H1 (cell line): ENCODE data around the gene P3H1. TPM values are rescaled to one million over a fixed set of nuclear protein-coding genes. Genes with fewer than 3 reads are reported as not detected.

Source experiments
- CHD7 ChIP-seq: fragments of 300-600 bp; sonication (generic); IDR thresholded peaks from 2 replicates; pipeline ENCODE4 v1.7.1; 2012; ENCODE audit warnings: low read length, moderate library complexity, mild to moderate bottlenecking, inconsistent platforms; ENCODE audit not compliant: insufficient replicate concordance
- CREB1 ChIP-seq: IDR thresholded peaks from 2 replicates; pipeline ENCODE4 v1.6.1; 2012; ENCODE audit warnings: inconsistent platforms
- CTCF ChIP-seq, 3 experiments: IDR thresholded peaks; 1 replicate in 2 of 3; 2 replicates in 1 of 3; pipeline versions ENCODE4 v1.5.1 to v1.6.1; 2011; ENCODE audit warnings: low read length in 3 of 3, mild to moderate bottlenecking in 3 of 3, inconsistent platforms in 2 of 3, low read depth in 1 of 3, moderate library complexity in 1 of 3; ENCODE audit not compliant: insufficient read depth in 1 of 3; ENCODE audit errors: control extremely low read depth in 1 of 3
- EZH2 ChIP-seq: fragments of 200-600 bp; sonication (generic); IDR thresholded peaks from 2 replicates; pipeline ENCODE4 v1.7.1; 2012; ENCODE audit warnings: low read depth, mild to moderate bottlenecking, moderate library complexity, low read length, inconsistent platforms; ENCODE audit not compliant: severe bottlenecking
- POLR2AphosphoS5 ChIP-seq: IDR thresholded peaks from 2 replicates; pipeline ENCODE4 v1.6.1; 2011; ENCODE audit warnings: low read depth, low read length
- SIN3A ChIP-seq, 2 experiments: IDR thresholded peaks in 1 of 2; conservative IDR thresholded peaks in 1 of 2; 2 replicates each; pipeline ENCODE4 v1.6.1; 2011 to 2012; ENCODE audit warnings: low read length in 2 of 2, improper control_type of control experiment in 1 of 2, low read depth in 1 of 2, mild to moderate bottlenecking in 1 of 2
- USF2 ChIP-seq: IDR thresholded peaks from 2 replicates; pipeline ENCODE4 v1.6.1; 2011; ENCODE audit warnings: low read length, improper control_type of control experiment
- polyA plus RNA-seq, 7 experiments: library from polyadenylated mRNA; depleted of rRNA in 3 of 7; stranded (reverse) in 5 of 7; unstranded in 2 of 7; fragments of >200 nt in 5 of 7; fragments of 200-250 nt in 2 of 7; gene quantifications; 1 replicate in 5 of 7; 2 replicates in 1 of 7; 4 replicates in 1 of 7; pipeline versions ENCODE4 v1.2.1 to v1.2.3, GENCODE V29; 2011 to 2013; ENCODE audit warnings: missing spikeins in 2 of 7, mixed read lengths in 2 of 7
- total RNA-seq: library from RNA; stranded (reverse); fragmentation: NEBNext Ultra II Directional; extraction: Animal tissue kit (Norgen Biotek cat#: 25700); gene quantifications from 2 replicates; pipeline ENCODE4 v1.2.1, GENCODE V29; 2021

Gene P3H1
- total and polyA plus RNA-seq, 2 of the 8 experiments (the other 6 are each of a cell fraction or from before 2014, with no cell fraction given): 58.4 to 87.5 TPM

- no peak for TF ChIP-seq CREB1
- TF ChIP-seq CTCF (IDR thresholded peaks at IDR 0.05; ENCODE audit: control extremely low read depth in 1 of 3, insufficient read depth in 1 of 3, low read depth in 1 of 3, low read length in 3 of 3): no peak
- no peak for TF ChIP-seq SIN3A (conservative IDR thresholded peaks at IDR 0.05 in 1 of 2, IDR thresholded peaks at IDR 0.05 in 1 of 2; ENCODE audit: low read depth in 1 of 2, low read length in 2 of 2)
- no peak for TF ChIP-seq EZH2
- TF ChIP-seq POLR2AphosphoS5: 0 out of 2 replicates have a peak, but pooled peaks have one; percentile 2
- no peak for TF ChIP-seq USF2
- TF ChIP-seq CHD7: no peak
Measured at GRCh38 chr1:42767510-42768000, 727 bp upstream of the P3H1 start (continued).
